ENCODE data around the gene PRICKLE1.

The PRICKLE1 gene

DNA sequence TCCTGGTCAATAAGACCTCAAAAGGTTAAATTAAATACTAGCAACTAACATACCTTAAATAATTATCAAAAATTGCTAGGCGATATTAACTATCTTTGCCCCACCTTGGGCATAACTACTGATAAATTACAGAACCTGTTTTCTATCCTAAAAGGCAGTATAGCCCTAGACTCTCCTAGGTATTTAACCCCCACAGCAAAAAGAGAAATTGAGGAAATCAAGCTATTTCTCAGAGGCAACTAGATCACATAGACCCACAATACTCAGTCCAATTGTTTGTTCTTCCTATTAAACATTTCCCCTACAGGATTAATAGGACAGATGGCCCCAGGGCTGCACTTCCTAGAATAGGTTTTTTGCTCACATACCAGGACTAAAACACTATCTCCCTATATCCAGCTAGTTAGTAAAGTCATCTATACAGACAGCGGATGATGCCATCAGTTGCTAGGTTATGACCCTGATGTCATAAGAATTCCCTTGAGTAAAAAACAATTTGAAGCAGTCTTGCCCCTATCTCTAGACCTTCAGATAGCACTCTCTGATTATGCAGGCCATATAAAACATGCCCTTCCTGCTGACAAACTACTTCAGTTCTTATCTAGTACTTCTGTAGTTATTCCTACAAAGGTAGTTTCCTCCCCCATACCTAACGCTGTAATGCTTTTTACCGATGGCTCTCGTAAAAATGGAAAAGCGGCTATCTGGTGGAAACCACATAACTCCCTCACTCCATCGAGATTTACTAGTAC lies 145.2 kb downstream of the PRICKLE1 start:
- DNase-seq, result no peak

DNA sequence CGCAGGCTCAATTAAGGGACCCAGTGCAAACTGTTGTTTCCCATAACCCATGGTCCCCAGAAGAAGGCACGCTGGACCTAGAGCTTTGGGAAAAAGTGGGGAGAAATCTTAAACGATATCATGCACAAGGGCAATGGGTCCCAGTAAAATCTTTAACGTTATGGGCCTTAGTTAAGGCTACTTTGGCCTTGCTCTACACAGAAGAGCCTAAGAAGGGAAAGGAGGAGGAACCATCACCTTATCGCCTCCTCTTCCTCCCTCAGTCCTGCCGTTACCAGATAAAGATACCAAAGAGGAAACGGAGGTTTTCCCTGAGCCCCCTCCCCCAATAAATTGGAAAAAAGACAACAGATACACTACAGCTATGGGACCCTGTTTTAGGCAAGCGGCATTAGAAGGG lies 146.7 kb downstream of the PRICKLE1 start:
- DNase-seq, result no peak

DNA sequence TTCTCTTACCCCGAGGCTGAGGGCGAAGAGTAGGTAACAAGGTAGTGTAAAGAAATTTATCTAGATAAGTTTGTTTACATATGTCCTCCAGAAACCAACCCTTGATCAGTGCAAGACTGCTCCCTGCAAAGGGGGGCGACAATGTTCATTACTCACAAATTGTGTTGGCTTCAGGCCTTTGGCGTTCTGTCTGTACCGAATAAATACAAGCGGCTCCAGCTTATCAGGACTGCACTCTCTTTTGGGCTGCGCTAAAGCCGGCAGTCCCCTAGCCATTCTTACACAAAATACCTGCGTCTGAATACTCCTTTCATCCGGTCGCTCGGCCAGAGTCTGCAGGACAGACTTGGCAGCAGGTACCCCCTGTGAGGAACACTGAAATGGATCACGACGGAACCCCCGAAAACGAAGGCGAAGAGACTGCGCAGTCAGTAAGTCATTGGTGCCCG lies 147.2 kb downstream of the PRICKLE1 start:
- no peak for DNase-seq

DNA sequence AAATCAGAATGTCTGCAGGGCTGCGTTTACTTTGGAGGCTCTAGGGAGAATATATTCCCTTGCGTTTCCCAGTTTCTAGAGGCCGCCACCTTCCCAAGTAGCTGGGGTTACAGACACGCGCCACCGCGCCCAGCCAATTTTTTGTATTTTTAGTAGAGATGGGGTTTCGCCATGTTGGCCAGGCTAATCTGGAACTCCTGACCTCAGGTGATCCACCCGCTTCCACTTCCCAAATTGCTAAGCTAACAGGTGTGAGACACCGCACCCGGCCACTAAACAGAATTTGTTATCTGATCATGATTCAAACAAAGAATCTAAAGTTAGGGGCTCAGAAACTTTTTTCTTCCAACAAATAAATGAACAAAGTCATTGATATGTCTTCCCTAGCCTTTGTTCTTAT lies 148.9 kb downstream of the PRICKLE1 start:
- no peak for DNase-seq

- no peak for DNase-seq
Observed at GRCh38 chr12:42432517-42433140, 156.9 kb downstream of the PRICKLE1 start.

DNA sequence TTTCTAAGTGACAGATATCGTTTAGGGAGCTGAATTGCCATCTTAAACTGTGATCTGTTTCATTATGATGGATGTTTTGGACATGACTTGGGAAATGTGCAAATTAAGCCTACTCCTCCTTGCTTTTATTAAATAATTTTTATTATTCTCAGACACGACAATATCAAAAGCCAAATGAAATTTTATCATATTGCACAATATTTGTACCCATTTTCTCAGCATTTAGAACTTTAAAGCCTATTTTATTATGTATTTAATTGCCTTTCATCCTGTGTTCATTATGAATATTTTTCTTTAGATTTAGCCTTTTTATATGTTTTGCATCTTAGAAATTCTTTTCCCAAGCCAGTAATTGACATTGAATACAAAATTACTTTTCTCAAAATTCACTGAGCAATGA lies 160.7 kb downstream of the PRICKLE1 start:
- DNase-seq, result no peak

DNA sequence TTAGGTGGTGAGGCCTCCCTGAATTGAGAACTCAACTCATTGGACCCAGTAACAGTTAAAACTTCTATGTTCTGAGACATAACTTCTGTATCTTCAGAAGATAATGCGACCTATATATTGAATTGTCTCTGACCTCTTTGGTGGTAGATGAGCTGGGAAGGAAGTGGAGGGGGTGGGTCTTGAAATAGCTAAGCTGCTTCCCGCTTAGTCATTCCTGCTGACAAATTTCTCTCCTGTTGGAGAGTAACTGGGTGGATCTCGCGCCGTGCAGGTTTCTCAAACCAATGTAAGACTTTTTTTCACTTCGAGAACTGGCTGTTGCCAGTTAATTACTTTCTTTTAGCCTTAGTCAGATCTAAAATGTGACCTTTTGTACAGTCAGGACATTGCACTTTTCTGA lies 162.8 kb downstream of the PRICKLE1 start:
- DNase-seq, result no peak

- no peak for DNase-seq
Observed at GRCh38 chr12:42422785-42423184, 166.8 kb downstream of the PRICKLE1 start.

- no peak for DNase-seq
Observed at GRCh38 chr12:42421844-42422779, 167.4 kb downstream of the PRICKLE1 start.

DNA sequence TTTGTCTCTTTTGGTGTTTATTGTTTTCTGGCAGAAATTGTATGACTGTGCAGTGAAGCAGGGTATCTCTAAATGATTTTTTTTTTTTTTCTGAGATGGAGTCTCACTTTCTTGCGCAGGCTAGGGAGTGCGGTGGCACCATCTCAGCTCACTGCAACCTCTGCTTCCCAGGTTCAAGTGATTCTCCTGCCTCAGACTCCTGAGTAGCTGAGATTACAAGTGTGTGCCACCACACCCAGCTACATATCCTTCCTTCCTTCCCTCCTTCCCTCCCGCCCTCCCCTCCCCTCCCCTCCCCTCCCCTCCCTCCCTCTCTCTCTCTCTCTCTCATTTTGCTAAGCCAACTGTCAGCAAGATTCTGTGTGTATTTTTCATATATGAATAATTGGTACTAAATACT lies 169.2 kb downstream of the PRICKLE1 start:
- DNase-seq, result no peak

- no peak for DNase-seq
Observed at GRCh38 chr12:42410340-42410739, 179.2 kb downstream of the PRICKLE1 start.

DNA sequence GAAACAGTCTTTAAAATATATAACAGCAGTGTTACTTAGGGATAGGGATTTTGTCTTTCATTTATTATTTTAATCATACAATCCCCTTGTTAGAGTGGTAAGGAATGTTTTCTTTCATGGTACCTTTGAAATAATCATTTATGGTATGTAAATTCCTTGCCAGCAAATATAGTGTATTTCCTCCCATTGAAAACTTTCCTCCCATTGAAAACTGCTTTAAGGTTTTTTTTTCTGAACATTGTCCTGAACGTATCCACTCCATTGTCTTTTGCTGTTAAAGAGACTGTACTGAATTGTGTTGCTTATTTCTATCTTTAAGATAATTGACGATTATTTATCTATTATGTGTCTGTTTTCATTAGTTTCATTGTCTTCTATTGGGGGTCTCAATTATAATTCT lies 180.1 kb downstream of the PRICKLE1 start:
- DNase-seq, result no peak

- DNase-seq, result no peak
Observed at GRCh38 chr12:42407306-42407705, 182.2 kb downstream of the PRICKLE1 start.

Measured in stimulated activated naive CD4-positive, alpha-beta T cell treated with Interleukin-2 at 50 U/mL for 16 hours (primary cell).